Measurements from ENCODE around the gene DNAJC8.
A peak's percentile ranks its signal among the peaks of the same experiment; 100 is the strongest.

DNAJC8 gene

DNA sequence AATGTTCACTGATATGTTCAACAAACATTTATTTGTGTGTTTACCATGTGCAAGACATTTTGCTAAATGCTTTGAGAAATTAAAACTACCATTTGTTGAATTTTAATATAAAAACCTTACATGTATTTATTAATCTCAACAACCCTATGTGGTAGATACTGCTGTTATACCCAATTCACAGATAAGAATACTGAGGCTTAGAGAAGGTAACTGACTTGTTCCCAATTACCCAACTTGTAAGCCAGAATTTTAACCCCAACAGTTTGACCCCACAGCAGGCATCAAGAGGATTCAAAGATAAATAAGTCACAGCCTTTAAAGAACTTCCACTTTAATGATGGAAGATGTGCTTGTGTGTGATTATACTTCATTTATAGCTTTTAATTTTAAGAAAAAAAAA is 3.7 kb downstream of the DNAJC8 start:
- H3K4me3 ChIP-seq (ENCODE audit: low read length) = no peak overlapping the region
- DNase-seq (ENCODE audit: low read depth, low spot score) = no peak

DNA sequence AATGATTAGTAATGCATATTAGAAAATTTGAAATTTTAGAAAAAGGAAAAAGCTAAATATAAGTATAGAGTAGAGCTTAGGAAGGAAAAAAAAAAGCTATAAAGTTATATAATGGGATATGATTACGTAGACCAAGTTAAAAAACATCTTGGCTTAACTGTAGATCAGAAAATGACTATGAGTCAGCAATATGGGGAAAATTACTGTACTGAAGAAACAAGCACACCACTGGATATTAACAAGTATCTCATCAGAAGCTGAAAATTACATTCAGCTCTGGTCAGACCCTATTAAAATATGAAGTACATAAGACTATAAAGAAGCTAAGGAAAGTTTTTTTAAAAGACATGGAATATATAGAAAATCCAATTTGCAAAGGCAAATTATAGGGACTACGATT is 19.5 kb downstream of the DNAJC8 start:
- no peak for DNase-seq (ENCODE audit: low read depth, low spot score)
- H3K4me3 ChIP-seq (ENCODE audit: low read length) = no peak overlapping the region

DNA sequence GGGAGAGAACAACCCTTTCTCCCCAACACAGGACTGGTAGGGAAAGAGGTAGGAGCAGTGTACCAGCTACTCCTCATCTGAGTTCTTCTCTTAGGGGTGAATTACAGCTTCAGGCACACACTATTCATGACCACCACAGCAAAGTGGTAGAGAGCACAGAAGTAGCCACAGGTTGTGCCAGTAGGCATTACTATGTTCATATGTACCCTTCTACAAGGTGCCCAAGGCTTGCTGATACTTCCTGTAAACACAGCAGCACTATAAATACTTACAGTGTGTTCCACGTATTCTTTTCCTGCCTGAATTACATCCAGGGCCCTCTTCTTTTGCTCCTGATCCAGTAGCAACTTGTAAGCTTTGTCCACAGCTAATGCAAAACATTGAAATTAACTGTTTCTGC is 23.1 kb downstream of the DNAJC8 start:
- DNase-seq (ENCODE audit: low read depth, low spot score) = no peak

DNA sequence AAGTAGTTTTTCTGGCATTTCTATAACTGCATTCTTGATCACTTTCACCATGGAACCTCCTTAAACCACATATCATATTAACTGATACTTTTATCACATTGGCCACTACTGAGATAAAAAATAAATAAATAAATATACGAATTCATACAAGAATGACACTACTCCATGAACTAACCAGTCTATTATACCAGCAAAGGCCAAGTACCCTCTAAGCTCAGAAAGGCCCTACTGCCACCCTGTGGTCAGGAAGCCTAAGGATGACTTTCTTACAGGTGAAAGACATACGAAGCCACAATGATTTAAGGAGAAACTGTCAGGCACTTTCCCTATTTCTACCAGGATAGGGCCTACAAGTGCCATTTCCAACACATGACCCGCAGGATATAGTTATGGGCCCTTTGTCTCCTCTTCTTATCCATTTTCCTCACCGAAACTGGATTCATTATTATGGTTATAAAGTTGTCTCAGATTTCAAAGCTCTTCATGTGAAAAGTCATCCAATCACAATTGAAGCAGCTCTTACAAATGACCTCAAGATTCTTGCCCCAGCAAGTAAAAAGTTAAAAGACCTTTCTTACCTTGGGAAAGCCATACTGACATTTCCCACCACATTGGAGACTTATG is 23.9 kb downstream of the DNAJC8 start:
- peak; percentile 60 for DNase-seq (ENCODE audit: low read depth, low spot score)
- H3K4me3 ChIP-seq (ENCODE audit: low read length) = no peak overlapping the region

More for the DNA sequence above, 23.1 kb downstream of the DNAJC8 start:
- H3K4me3 ChIP-seq (ENCODE audit: low read length) = no peak overlapping the region

DNA sequence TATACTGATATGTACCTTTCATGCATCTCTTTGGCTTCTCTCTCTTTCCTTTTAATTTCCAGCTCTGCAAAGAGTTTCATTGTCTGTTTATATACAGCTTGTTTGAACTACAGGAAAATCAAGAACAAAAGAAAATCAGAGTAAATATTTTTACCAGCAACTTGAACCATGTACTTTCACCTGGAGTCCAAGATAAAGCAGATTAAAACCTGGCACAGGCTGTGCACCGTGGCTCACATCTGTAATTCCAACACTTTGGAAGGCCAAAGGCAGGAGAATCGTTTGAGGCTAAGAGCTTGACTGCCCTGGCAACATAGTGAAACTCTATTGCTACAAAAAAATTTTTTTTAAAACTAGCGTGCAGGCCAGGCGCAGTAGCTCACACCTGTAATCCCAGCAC is 27.6 kb downstream of the DNAJC8 start:
- DNase-seq (ENCODE audit: low read depth, low spot score) = no peak
- H3K4me3 ChIP-seq (ENCODE audit: low read length) = no peak overlapping the region

DNA sequence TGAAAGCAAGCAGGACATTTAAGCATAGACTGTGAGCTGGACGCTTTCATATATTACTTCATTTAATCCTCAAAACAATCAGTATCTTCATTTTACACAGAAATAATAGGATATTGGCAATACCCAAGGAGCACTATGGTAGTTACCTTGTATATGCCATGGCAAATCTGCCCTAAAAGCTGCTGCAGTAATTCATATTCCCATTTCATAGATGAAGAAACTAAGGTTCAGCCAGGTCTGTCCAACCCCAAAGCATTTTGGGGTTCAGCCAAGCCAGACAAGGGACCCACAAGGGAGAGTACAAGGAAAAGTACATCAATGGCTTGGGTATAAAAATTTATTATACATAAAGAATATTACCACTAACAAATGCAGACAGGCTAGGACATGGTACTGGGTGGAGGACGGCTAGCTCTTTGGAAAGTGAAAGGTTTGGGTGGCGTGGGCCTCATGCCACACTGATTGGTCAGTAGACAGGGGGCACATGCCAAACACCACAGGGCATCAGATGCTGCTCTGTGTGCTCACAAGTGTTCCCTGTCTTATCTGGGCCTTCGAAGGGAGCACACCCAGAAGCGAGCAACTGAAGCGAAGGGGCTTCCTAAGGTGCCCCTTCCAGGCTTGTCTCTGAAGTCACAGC is 32.5 kb downstream of the DNAJC8 start:
- DNase-seq (ENCODE audit: low read depth, low spot score) = no peak
- H3K4me3 ChIP-seq (ENCODE audit: low read length) = no peak overlapping the region

DNA sequence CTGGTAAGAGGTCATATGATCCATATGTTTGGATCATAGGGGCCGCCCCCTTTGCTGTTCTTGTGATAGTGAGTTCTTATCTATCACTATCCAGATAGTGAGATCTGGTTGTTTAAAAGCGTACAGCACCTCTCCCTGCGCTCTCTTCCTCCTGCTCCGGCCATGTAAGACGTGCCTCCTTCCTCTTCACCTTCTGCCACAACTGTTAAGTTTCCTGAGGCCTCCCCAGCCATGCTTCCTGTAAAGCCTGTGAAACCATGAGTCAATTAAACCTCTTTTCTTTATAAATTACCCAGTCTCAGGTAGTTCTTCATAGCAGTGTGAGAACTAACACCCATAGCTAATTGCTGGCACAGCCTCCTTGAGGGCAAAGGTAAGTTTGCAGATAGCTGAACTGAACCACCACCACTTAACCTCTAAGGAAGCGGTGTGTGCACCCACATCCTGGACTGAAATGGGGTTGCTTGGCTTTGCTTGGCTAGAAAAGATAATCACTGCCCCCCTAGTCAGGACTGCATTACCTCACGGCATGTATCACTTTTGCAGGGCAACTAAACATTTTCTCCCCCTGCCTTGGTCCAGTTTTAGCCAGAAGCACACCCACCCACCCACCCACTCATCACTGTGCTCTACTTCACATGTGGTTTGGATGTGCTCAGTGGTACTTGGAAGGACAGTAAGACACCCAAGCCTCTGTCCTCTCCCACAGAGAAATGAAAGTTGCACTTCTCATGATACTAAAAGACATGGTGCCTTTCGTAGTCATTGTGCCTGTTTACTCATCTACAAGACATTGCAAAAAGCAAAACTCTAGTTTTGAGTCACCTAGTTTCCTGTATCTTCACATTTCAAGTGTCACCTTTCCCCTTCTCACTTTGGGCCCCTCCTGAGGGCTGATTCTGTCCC is 33.2 kb downstream of the DNAJC8 start:
- DNase-seq (ENCODE audit: low read depth, low spot score) = peak; percentile 90
- no peak overlapping the region for H3K4me3 ChIP-seq (ENCODE audit: low read length)

DNA sequence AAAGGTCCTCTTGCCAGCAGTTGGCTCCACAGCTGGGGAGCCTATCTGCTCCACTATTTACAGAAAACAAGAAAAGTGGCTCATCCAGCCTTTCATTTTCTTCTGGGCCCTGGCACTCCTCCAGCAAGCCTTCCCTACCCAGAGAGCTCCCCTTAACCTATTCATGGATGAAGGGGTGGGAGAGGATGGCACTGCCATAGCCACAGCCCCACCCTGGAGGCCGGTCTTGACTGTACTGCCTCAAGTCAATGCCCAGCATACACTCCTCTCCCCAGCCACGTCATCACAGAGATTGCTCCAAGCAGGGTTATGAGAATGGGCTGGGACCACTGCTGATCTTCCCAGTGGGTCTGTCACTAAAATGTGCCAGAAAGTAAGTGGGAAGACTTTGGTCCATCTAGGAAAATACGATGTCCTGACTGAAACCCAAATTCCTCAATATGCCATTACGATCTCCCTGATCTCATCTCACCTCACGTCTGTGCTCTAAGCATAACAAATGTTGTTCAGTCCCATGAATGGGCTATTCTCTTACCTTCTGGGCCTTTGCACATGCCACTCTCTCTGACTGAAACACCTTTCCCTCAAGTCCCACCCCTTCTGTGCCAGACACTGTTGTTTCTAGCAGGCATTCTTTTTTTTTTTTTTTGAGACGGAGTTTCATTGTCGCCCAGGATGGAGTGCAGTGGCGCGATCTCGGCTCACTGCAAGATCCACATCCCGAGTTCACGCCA is 35.0 kb downstream of the DNAJC8 start:
- H3K4me3 ChIP-seq (ENCODE audit: low read length) = no peak overlapping the region
- DNase-seq (ENCODE audit: low read depth, low spot score) = no peak

DNA sequence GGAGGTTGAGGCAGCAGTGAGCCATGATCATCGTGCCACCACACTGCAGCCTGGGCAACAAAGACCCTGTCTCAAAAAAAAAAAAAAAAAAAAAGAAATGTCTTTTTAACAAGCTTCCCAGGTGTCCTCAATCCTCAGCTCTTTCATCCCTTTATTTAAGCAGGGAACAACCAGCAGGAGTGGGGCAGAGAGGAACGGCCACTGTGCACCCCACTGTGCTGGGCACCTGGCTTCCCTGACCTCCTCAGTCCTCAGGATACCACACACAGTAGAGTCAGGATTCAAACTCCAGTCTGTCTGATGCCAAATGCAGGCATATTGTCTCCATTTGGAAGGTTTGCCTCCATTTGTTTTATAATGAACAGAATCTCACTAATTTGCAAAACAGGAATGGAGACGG is 36.5 kb downstream of the DNAJC8 start:
- DNase-seq (ENCODE audit: low read depth, low spot score) = no peak
- no peak overlapping the region for H3K4me3 ChIP-seq (ENCODE audit: low read length)

DNA sequence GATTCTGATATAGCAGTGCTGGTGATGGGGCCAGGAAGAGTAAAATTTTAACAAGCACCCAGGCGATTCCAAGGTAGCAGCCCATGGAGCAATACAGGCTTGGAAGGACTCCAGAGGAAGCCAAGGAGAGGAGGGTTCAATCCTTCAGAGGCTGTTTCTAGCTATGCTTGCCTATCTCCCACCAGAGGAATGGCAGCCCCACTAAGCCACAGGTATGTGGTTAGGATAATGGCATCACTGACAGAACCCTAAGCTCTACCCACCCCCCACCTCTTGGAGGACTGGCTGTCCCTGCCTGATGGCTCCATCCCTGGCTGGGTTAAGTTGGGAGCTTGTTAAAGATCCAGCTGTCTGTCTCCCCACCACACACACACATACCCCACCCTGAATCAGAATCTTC is 37.0 kb downstream of the DNAJC8 start:
- DNase-seq (ENCODE audit: low read depth, low spot score) = no peak
- H3K4me3 ChIP-seq (ENCODE audit: low read length) = no peak overlapping the region

DNA sequence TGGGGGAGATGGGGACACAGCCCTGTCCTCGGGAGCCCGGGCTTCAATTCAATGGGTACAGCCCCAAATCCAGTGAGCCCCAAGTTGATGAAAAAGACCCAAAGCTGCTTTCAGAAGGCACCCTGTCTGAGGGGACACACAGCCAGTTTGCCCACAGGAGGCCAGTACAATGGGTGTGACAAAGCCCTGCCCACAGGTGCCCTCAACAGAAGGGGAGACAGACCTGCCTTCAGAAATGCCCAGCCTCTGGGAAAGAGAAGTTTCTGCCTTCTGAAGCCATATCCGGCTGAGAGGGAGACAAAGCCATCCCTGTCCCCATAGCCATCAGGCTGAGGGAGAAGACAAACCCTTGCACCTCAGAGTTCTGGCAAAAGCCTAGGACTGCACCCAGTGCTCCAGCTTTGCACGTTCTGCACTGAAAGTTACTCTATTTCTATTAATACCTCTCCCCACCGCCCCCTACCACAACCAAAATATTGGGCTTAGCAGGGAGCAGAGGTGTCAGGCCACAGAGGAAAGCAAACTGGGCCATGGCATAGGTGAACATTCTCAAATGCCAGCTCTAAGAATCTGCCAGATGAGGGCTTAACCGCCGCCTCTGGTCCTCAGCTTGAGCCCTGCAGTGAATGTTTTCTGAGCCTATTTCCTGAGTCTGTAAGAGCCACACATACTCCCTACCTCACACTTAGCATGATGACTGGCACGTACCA is 38.3 kb downstream of the DNAJC8 start:
- H3K4me3 ChIP-seq (ENCODE audit: low read length) = no peak overlapping the region
- no peak for DNase-seq (ENCODE audit: low read depth, low spot score)

DNA sequence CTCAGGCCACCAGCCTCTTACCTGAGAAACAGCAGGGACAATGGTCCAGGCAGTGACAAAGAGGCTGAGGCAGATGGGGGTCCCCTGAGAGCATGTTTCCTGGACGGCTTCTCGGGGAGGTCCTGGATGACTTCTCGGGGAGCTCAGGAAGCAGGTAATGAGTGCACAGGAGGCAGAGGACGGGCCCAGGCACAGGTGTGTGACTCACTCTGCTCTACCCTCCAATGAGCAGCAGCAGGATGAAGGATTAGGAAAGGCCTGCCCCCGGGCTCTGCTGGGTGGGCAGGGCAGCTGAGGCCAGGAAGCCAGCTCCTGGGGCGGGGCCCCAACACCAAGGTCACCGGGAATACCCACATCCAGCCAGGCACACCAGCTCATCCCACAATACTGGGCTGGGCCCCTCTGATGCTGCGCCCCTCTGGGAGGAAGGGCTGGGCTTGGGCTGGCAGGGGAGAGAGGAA is 39.1 kb downstream of the DNAJC8 start:
- DNase-seq (ENCODE audit: low read depth, low spot score) = no peak
- H3K4me3 ChIP-seq (ENCODE audit: low read length) = no peak overlapping the region

DNA sequence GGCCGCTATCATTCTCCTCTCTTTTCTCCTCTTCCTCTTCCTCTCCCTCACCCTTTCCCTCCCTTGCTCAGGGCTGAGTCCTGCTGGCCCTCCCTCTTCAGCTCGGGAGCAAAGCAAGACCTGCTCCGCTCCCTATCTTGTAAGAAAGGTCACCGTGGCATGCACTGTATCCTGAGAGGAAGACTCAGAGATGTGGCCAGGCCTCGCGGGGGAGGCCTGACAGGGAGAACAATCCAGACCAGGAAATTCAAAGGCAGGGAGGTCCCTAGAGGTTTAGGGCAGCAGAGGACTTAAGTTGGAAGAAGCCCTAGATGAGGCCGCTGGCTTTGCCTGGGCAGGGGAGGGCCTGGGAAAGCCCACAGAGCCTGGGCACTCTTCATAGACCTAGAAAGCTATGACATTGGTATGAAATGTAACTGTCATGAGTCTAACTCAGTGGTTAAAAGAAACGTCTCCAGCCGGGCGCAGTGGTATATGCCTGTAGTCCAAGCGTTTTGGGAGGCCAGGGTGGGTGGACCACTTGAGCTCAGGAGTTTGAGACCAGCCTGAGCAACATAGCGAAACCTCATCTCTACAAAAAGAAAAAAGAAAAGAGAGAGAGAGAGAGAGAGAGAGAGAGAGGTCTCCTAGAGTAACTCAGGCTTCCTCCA is 41.7 kb downstream of the DNAJC8 start:
- no peak for DNase-seq (ENCODE audit: low read depth, low spot score)
- no peak overlapping the region for H3K4me3 ChIP-seq (ENCODE audit: low read length)

DNA sequence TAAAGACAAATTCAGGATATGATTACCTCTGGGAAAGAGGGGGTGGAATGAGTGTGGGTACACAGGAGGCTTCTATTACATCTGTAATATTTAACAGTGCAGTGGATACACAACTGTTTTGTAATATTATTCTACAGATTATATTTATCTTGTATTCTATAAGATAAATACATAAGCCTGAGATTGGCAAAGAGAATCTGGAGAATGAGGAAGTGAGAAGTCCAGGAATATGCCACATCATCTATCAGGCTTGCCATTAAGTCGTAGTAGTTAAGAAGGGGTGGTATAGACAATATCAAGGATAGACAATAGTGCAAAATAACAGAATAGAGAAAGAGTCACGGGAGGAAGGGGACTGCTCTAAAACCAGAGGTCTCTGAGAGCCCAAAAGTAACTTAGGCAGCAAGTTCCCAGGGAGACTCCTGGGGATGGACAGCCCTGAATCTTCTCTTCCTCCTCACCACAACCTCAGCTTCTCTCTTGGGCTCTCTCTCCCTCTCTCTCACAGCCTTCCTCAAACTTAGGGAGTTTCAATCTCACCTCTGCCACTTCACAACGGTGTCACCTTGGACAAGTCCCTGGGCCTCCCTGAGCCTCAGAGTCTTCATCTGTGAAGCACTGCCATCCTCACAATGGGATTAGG is 42.4 kb downstream of the DNAJC8 start:
- no peak overlapping the region for H3K4me3 ChIP-seq (ENCODE audit: low read length)
- DNase-seq (ENCODE audit: low read depth, low spot score) = no peak

DNA sequence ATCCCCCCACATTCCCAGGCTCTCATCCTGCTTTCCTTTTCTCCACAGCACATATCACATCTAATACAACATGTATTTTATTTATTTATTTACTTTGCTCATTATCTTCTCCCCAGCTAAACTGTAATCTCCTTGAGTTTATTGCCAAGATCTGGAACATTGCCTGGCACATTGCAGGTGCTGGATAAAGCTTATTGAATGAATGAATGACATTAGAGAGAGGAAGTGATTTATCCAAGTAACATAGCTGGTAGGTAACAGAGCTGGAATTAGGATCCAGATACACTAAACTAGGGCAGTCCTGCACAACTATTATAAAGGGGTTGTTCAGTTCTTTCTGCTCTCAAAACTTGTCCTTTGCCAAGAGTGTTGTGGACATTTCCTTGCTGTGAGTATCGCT is 47.8 kb downstream of the DNAJC8 start:
- no peak for DNase-seq (ENCODE audit: low read depth, low spot score)
- H3K4me3 ChIP-seq (ENCODE audit: low read length) = no peak overlapping the region

DNA sequence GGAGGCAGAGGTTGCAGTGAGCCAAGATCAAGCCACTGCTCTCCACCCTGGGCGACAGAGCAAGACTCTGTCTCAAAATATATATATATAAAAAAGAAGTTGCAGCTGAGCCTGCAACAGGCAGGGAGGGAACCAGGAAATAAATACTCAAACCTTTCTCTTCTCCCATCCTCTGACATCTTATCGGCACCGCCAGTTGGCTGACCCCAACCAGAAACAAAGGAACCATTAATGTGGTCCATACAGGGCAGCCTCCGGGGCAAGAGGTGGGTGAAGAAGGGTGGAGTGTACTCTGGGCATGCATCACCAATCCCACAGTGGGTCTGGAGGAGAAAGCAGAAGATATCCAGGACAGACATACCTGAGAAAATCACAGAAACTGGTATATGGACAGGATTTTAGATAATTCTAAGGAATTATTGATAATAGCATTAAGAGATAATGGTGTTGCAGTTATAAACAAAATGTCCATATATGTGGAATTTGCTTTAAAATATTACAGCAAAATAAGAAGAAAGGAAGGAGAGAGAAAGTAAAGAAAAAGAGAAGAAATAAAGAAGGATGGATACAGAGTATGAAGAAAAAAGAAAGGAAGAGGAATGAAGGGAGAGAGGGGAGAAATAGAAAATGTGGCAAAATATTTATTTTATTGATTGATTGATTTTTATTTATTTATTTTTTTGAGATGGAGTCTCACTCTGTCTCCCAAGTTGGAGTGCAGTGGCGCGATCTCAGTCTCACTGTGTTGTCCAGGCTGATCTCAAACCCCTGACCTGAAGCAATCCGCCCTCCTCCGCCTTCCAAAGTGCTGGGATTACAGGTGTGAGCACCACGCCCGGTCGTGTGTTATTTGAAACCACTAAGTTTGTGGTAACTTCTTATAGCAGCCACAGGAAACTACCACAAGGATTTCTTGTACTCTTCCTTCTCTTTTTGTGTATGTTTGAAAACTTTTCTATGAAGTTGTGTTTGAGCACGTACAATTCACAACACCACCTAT is 52.2 kb downstream of the DNAJC8 start:
- no peak overlapping the region for H3K4me3 ChIP-seq (ENCODE audit: low read length)
- no peak for DNase-seq (ENCODE audit: low read depth, low spot score)
